HG03025 (cell line): ENCODE measurements around the gene PDZD2.
"Not testable (repeated sequence)": the region's sequence is repeated elsewhere in the genome, so short reads cannot be mapped to it uniquely, and the experiment has no call there.

Experiments
- ATAC-seq: cut with Tn5 transposase; IDR thresholded peaks from one replicate; pipeline ENCODE4 v1.9.1; 2021; ENCODE audit warnings: mild to moderate bottlenecking, moderate library complexity; ENCODE audit not compliant: unreplicated experiment, low FRiP score

PDZD2 gene

DNA sequence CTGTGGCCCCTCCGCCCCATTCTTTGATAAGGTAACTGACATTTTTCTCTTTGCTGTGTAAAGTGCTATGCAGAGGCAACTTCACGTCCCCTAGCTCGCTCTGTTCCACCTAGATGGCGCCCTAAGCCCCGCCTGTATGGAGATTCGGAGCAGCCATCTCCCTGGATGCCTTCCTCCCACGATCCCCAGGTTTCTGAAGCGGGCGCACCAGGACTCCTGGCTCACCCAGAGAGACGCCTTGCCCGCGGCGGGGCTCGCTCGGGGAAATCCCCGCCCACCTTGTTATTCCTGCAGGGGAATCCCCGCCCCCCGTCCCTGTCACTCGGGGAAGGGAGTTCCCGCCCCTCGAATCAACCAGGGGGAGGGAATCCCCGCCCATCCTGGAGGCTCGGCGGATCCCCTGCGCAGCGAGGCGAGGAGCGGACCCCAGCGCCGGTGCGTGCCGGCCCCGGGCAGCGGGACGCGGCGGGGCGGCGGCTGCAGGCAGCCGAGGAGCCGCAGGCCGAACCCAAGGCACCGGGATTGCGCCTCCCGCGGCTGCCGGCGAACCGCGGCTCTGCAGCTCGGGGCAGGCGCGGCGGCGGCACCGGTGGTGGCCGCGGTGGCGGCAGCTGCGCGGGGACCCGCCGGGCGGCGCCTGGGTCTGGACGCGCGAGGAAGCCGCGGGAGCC is at the start of gene PDZD2:
PDZD2 (plus strand) TSS at position 384 of the 671 bp plus-strand sequence.
- ATAC-seq: peak; percentile 73

DNA sequence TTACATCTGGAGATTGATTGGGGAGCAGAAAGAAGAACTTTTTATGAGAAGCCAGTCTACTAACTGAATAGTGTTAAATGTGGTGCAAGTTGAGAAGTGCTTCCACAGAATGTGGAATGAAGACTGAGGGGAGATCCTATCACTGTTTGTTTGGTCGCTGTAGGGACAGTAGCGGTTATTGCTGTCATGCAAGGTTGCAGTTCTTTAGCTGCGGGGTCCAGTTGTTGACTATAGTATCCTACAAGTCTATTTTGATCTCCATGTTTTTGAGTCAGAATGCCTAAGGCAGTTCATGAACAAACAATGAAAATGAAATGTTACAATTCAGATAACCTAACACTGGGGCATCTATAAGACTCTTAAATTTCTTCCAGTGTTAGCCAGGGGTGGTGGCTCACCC is 45.3 kb upstream of the PDZD2 start:
- ATAC-seq: no peak

DNA sequence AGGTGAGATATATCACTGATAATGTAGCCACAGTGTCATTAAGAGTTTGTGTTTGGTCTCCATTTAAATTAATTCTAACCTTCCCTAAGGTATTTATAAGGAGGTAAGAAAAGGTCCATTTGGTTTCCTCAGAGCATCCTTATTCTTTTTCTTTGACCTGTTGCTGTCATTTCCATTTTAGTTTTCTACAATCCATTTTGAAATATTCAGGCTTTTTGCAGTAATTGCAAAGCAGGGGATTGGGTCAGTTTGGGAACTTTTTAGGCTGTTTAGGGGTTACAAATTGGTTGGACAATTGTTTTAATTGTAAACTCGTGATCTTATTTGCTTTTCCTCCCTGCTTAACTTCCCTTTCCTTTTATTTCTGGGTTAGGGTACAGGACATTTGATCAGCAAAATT is 42.6 kb upstream of the PDZD2 start:
- no peak for ATAC-seq

DNA sequence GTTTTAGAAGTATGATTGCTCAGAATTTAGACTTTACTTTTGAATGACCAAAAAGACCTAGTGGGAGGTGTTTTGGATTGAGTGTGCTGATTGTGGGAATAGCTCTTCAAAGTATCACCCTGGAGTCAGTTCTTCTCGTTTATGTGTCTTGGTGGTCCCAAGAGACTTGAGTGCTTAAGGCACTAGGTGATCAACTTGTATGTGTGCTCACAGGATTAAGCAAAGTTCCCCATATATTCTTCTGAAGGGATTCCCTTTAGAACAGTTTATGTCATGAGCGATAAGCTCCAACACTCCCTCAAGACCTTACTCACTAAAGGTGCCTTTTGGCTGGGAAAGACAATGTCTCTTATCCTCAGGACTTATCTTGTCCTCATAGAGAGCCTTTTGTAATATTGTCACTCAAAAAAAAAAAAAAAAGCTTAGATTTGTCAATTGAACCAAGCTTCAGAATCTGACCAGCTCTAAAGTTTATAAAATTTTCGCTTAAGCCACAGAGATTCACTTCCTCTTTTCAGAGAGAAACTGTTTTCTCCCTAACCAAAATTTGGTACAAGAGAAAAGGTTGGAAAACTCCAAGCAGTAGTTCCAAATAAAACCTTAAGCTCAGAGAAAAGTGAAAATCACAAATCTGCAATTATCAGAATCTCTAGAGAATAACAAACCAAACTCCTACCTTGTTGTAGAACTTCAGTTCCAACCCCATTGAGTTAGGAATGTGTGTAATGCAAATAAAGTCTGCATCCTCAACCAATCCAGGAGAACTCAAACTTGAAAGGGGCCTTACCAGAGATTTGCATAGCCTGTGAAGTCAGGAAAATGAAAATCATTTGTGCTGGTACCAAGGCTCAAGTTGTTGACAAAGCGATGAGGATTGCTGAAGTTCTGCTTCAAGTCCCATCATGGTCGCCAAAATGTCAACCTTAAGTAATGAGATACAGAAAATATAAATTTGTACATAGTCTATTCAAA is 40.0 kb upstream of the PDZD2 start:
- no peak for ATAC-seq

DNA sequence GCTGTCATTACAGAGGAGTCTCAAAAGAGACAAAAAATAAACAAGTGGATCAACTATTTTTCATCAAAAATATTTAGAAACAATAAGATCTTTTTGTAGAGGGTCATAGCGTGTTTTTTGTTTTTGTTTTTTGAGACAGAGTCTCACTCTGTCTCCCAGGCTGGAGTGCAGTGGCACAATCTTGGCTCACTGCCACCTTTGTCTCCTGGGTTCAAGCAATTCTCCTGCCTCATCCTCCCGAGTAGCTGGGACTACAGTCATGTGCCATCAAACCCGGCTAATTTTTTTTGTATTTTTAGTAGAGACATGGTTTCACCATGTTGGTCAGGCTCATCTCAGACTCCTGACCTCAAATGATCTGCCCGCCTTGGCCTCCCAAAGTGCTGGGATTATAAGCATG is 36.6 kb upstream of the PDZD2 start:
- not testable (repeated sequence) for ATAC-seq

DNA sequence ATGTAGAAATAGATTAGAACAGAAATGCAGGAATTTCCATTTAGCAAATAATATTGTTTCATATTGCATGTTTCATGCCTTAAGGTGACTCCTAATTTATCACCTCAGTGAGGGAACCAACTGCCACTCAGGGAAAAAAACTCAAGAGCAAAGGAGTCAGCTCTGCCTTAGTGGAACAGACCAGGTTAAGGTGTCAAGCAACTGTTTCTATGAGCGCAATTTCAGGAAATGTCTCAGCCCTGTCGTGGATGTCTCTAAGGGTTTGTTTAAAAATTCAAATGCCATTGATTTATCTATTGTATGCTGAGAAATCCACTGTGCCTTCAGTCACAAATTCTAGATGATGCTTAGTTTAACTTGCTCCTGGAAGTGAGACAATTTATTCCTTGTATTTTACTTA is 34.7 kb upstream of the PDZD2 start:
- ATAC-seq: no peak

DNA sequence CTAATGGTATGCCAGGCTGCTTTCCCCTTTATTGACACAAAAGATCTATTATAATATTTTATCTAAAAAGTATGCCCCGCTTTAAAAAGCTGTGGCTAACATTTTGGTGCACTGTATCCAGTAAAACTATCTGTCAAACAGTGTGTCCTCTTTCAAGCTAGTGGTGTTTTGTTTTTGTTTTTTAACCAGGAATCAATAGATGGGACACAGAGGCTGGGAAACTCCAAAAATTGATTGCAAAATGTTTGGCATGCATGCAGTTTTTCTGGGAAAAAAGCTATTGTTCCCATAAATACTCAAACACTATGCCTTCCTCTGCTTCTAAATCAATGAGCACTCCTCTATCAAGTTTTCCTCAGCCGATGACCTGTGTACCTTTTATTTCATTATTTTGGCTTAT is 34.3 kb upstream of the PDZD2 start:
- no peak for ATAC-seq

DNA sequence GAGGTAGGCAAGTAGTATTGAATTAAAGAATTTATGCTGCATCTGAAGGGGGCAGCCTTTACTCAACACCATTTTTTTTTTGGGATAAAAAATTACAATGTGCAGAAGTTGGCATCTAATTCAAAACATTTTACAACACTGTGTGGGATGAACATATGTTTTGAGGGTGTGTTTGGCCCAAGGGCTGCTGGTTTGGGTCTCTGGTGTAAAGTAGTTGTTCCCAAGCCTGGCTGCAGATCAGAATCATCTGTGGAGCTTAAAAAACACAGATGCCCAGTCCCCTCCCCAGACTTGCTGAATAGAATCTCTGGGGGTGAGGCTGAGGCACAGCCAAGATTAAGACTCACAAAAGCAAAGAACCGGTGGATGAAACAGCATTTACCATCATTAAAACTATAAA is 33.0 kb upstream of the PDZD2 start:
- no peak for ATAC-seq

DNA sequence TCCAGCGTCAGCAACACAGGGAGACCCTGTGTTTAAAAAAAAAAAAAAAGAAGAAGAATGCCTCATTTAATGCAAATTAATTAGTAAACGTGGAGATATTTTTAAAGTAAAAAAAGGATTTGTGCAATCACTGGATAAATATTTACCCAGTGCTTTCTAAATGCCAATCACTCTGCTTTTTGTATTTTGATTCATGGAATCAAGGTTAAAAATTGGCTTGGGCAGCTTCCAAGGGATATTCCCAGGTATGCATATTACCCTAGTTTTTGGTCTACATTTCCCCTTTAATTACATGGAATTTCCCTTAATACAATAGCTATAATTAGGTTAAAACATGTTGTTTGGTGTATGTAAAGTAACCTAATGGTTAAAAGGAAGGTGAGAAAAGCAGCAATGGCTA is 31.4 kb upstream of the PDZD2 start:
- no peak for ATAC-seq

DNA sequence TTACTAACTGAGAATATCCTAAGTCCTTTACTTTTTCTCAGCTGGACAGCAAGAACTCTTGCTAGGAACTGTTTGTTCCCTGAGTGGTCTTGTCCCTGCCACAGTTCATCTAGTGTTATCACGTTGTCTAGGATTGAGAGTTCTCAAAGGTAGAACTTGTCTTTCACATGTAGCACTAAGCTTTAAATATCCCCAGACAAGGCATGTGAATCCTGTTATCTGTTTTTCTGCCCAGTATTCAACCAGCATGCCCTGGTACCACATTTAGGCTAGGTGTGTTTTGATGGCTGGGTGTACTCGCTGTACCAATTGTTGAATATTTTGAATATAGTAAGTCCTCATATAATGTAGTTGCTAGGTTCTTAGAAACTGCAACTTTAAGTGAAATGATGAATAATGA is 27.9 kb upstream of the PDZD2 start:
- ATAC-seq: no peak

DNA sequence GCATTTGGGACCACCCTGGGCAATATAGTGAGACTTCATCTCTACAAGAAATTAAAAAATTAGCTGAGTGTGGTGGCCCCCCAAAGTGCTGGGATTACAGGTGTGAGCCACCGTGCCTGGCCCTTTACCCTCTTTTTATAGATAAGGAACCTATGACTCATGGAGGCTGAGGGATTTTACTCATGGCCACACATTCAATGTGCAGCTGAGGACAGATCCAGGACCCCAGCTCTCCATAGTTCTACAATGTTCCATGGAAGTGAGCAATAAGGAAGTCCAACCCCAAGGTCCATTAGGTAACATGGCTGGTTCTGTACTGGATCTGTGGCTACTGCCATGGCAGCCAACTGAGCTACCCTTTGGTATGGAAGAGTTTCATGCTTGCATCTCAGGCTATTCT is 25.3 kb upstream of the PDZD2 start:
- no peak for ATAC-seq

DNA sequence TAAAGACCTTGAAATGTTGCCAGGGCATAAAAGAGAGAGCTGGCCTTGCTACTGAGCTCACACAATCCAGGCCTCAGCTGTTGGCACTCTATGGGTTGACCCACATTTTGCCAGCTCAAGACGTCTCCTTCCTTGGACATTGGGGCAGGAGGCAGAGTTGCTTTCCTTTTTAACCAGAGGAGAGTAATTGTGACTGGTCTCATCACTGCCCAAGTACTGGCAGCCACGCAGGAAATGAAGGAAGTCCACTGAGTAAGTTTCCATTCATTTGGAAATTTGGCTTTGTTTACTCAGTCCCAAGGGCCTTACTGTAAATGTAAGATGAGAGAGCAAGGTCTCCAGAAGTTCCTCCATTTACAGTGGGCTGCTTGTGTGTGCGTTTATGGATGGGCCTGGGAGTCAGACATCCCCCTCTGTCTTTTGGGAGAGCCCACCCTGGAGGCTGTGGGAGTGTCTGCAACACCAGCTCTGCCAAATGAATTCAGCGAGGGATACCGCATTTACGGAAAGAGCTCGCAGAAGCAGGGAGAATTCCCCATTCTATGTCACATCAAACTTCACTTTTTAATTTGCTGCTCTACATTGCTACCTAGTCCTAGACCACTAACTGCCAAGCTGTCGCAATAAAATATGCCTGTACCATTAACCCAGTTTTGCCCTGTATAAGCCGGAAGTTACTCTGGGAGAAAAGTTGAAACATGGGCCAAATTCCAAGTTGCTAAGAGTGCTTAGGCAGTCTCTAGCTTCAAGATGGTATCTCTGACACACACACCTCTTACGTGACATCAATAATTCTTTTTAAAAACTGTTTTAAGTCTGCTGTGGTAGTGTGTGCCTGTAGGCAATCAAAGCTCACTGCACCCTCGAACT is 24.5 kb upstream of the PDZD2 start:
- ATAC-seq: no peak

DNA sequence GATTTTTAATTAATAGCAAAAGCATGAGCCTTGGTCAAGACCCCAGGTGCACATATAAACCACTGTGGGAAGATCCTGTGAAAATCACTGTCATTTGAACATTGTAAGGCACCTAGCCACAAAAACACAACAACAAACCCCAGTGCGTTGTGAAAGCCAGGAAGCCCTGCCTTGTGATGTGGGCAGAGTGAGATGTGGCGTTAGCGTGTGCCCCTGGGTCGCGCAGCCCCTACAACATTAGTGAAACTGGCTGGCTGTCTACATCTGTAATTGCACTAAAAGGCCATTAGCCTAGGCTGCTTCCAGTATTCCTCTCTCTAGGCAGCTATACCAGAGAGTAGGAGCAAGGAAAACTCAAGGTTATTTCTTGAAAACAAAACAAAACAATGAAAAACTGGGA is 21.1 kb upstream of the PDZD2 start:
- no peak for ATAC-seq

DNA sequence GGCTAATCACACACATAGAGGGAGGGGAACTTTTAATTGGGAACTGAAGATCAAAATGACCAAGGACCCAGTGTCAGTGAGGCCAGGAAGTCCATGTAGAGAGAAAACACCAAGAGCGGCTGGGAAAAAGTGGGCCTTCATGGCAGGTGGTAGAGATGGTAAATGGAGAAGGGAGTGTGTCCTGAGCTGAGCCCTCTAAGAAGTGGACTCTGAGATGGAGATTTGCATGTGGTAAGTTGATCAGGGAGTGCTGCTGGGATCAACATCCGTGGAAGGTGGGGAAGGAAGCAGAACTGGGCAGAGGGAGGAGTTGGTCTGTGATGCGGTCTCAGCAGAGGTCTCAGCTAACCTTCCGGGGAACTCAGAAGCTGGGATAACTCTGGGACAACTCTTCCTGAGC is 18.9 kb upstream of the PDZD2 start:
- ATAC-seq: no peak

DNA sequence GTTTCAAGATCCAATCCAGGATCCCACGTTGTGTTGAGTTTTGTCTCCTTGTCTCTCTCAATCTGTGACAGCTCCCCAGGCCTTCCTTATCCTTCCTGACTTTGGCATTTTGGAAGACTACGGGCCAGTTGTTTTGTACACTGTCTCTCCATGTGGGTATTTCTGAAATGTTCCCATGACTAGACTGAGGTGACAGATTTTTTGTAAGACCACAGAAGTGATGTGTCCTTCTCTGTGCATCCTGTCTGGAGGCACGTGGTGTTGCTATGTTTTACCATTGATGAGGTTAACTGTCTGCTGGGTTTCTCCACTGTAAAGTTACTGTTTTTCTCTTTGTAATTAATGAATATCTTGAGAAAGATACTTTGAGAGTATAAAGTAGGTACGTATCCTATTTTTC is 15.7 kb upstream of the PDZD2 start:
- ATAC-seq: no peak

DNA sequence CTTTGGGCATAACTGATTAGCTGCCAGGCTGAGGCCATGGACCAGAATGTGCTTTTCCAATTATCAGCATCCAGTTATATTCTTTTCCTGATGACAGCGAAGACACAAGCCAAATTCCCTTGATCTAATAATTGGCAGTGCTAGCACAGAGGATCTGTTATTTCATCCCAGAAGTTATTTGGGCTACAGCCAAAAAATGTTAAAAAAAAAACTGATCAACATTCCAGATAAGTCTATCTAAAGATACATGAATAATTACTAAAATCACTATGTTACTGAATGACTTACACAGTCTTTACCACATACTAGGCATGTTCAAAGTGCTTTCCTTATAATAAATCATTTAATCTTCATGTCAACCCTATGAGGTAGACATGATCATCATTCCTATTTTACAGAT is 13.5 kb upstream of the PDZD2 start:
- no peak for ATAC-seq

DNA sequence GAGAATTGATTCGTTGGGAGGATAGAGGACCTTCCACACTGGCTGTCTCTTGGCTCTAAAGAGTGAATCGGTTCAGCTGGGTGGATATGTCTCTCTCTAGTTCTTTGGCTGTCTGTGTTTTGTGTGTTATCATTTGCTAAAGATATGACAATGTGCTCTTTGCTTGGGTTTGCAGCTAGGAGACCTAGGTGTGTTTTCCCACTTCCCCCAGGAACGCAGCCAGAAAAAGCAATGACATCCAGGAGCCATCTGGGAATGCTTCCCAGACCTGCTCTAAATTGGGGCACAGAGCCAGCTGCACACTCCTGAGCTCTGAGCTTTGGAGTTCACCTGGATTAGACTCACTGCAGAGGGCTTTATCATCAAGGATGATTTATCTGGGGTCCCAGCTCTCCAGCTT is 12.8 kb upstream of the PDZD2 start:
- ATAC-seq: no peak

DNA sequence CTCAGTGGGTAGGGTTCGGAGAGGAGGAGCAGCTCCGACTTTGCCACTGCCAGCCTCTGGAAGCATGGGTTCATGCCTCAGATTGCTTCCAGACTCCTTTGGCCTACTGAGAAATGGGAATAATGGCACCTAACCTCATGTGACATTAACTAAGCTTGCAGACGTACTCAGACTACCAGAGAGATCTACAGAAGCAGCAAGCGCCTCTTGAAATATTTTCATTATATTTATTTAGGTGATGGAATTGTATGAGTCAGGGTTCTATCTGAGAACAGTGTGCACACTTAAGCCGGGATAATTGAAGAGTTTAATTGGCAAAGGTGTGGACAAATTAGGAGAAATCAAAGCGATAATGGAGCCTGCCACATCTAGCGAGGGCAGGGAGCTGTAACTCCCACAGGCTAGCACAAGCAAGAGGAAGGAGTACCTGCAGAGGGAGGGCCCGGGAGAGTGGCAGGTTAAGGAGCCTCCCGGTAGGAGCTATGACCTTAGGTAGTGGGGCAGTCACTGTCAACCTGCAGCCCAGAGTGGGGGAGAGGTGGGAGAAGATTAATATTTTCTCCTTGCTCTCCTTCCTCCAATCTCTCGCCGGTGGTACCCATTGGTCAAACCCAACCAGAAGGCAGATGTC is 12.2 kb upstream of the PDZD2 start:
- no peak for ATAC-seq

DNA sequence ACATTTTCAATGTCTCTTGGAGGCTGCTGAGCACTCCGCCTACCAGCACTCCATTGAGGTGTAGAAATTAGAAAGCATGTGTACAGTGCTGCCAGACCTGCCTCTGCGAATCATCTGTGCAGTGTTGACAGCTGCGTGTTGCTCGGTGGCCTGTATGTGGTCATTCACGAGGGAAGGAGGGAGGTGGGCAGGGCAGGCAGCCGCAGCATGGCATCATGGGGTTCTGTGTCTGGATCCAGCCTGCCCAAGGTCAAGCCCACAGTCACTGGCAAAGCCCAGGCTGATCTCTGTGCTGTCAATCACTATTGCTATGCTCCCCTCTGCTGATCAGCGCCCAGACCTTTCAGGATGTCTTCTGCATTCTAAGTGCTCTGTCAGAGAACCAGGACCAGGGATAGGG is 8.0 kb upstream of the PDZD2 start:
- no peak for ATAC-seq

DNA sequence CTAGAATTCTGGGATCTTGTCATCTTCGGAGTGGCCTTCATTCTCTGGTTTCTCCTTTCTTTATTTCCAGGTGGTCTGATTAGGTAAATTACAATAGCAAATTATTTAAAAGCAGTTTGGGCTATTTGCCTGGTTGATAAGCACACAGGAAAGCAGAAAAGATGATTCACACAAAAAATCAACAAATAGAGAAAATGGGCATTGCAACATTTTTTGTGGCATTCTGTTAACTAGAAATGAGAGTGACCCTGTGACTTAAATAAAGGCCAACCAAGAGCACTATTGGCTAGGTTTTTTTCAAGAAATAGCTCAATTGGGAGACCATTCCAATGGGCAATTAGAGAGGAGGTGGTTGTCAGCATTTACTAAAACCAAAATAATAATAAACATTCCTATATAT is 6.5 kb upstream of the PDZD2 start:
- no peak for ATAC-seq

DNA sequence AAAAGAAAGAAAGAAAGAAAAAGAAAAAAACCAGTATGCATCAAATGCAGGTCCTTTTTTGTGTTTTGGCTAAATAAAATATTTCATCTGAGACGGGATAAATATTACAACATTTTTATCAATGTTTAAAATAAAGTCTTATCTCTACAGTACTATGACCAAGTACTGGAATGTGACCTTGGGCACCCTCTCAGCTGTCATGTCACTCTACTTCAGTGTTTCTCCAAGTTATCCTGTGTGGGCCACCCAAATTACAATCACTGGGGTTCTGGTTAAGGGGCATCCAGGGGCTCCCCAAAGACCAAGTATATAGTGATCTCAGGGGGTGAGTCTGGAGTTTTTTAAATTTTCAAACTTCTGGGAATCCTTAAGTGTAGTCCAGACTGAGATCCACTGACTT is 3.5 kb upstream of the PDZD2 start:
- no peak for ATAC-seq
